K562 (cell line): Measurements from ENCODE around the gene BTBD3. TPM values are rescaled to one million over a fixed set of nuclear protein-coding genes. Genes with fewer than 3 reads are reported as not detected.
A peak's percentile ranks its signal among the peaks of the same experiment; 100 is the strongest.

Experiments used
- BACH1 ChIP-seq: fragments of 200-800 bp; sonication (Bioruptor generic); IDR thresholded peaks from 2 replicates; pipeline ENCODE4 v1.6.1; 2016; ENCODE audit warnings: missing genetic modification characterization, missing compliant biosample characterization
- CTBP1 ChIP-seq: fragments of 450-650 bp; IDR thresholded peaks from 2 replicates; pipeline ENCODE4 v1.6.1; 2016; ENCODE audit warnings: borderline replicate concordance
- FOXA1 ChIP-seq: fragments of 450-650 bp; IDR thresholded peaks from 2 replicates; pipeline ENCODE4 v1.6.1; 2016; ENCODE audit warnings: mild to moderate bottlenecking, borderline replicate concordance
- JUND ChIP-seq, 2 experiments: IDR thresholded peaks; 2 replicates in 1 of 2; 3 replicates in 1 of 2; pipeline ENCODE4 v1.6.1; 2011; ENCODE audit warnings: borderline replicate concordance in 2 of 2, low read depth in 2 of 2, low read length in 2 of 2, improper control_type of control experiment in 1 of 2, missing biosample characterization in 1 of 2, missing genetic modification characterization in 1 of 2, missing genetic modification reagents in 1 of 2
- KDM5B ChIP-seq: fragments of 200-600 bp; sonication (generic); IDR thresholded peaks from 2 replicates; pipeline ENCODE4 v1.6.1; 2012; ENCODE audit warnings: low read depth, mild to moderate bottlenecking, moderate library complexity, low read length, control low read depth, inconsistent platforms; ENCODE audit not compliant: insufficient replicate concordance
- KLF16 ChIP-seq: IDR thresholded peaks from 2 replicates; pipeline ENCODE4 v1.6.1; 2016; ENCODE audit warnings: antibody characterized with exemption
- MAFF ChIP-seq: IDR thresholded peaks from 2 replicates; pipeline ENCODE4 v1.6.1; 2012; ENCODE audit warnings: low read length, improper control_type of control experiment
- MYNN ChIP-seq, 2 experiments: sonication (generic); formaldehyde crosslinking in 1 of 2; IDR thresholded peaks; 2 replicates each; pipeline versions ENCODE4 v1.5.0 to v1.6.1; 2016 to 2020; ENCODE audit warnings: antibody characterized with exemption in 1 of 2, missing genetic modification reagents in 1 of 2
- NBN ChIP-seq: fragments of 450-650 bp; IDR thresholded peaks from 2 replicates; pipeline ENCODE4 v1.6.1; 2016; ENCODE audit warnings: low read depth, mild to moderate bottlenecking
- PHF8 ChIP-seq: fragments of 200-600 bp; sonication (generic); IDR thresholded peaks from 2 replicates; pipeline ENCODE4 v1.6.1; 2012; ENCODE audit warnings: mixed run types, mild to moderate bottlenecking, inconsistent platforms, low read length, moderate library complexity, borderline replicate concordance
- RAD51 ChIP-seq: fragments of 450-650 bp; IDR thresholded peaks from 2 replicates; pipeline ENCODE4 v1.7.1; 2016; ENCODE audit warnings: low read depth, mild to moderate bottlenecking, borderline replicate concordance
- RUNX1 ChIP-seq: sonication (generic); IDR thresholded peaks from 2 replicates; pipeline ENCODE4 v1.6.1; 2016; ENCODE audit warnings: antibody characterized with exemption, low read depth
- ZNF280A ChIP-seq: fragments of 450-650 bp; IDR thresholded peaks from 2 replicates; pipeline ENCODE4 v1.6.1; 2018; ENCODE audit warnings: mild to moderate bottlenecking, low read depth; ENCODE audit not compliant: partially characterized antibody
- ZNF584 ChIP-seq: fragments of 200-800 bp; sonication (Bioruptor generic); IDR thresholded peaks from 2 replicates; pipeline ENCODE4 v1.6.1; 2016; ENCODE audit warnings: low read depth, mild to moderate bottlenecking, missing genetic modification characterization, missing compliant biosample characterization
- ZNF639 ChIP-seq, 2 experiments: fragments of 200-800 bp in 1 of 2; sonication (Bioruptor generic) in 1 of 2; sonication (generic) in 1 of 2; formaldehyde crosslinking in 1 of 2; IDR thresholded peaks in 1 of 2; conservative IDR thresholded peaks in 1 of 2; 2 replicates each; pipeline versions ENCODE4 v1.5.0 to v1.6.1; 2016 to 2020; ENCODE audit warnings: missing compliant biosample characterization in 1 of 2, missing genetic modification characterization in 1 of 2, missing genetic modification reagents in 1 of 2
- ZNF696 ChIP-seq: fragments of 250-450 bp; sonication (Bioruptor Pico); conservative IDR thresholded peaks from 2 replicates; pipeline ENCODE4 v1.4.0; 2020; ENCODE audit warnings: mild to moderate bottlenecking, moderate library complexity
- polyA plus RNA-seq, 8 experiments: library from polyadenylated mRNA; depleted of rRNA in 4 of 8; stranded (reverse) in 5 of 8; unstranded in 3 of 8; fragments of >200 nt; fragmentation: Nextera tagmentation in 2 of 8; fragmentation: Illumina TruSeq in 1 of 8; extraction: Ambion mirVana in 2 of 8; extraction: Trizol in 1 of 8; gene quantifications; 2 replicates each; pipeline versions ENCODE4 v1.2.1 to v1.2.3, GENCODE V29; 2011 to 2014; ENCODE audit warnings: inconsistent platforms in 1 of 8, missing spikeins in 1 of 8
- total RNA-seq, 7 experiments: library from RNA; depleted of rRNA in 6 of 7; stranded (reverse); fragments of >200 nt in 6 of 7; fragmentation: Illumina TruSeq in 2 of 7; extraction: Trizol in 2 of 7; gene quantifications; 2 replicates each; pipeline versions ENCODE4 v1.2.1 to v1.2.3, GENCODE V29; 2011 to 2021; ENCODE audit warnings: low replicate concordance in 1 of 7
- TF ChIP-seq, protein P1 (sequence below): IDR thresholded peaks from 2 replicates; pipeline ENCODE4 v1.6.1; 2012; ENCODE audit warnings: low read depth, low read length, improper control_type of control experiment, borderline replicate concordance
- TF ChIP-seq, protein P2 (sequence below): fragments of 150-350 bp; IDR thresholded peaks from 2 replicates; pipeline ENCODE4 v1.6.1; 2014; ENCODE audit warnings: low read depth, mild to moderate bottlenecking, low read length, borderline replicate concordance

Gene BTBD3
- total and polyA plus RNA-seq, 9 of the 15 experiments (the other 6 are each of a cell fraction or from before 2014, with no cell fraction given): 1.8 to 11.4 (median 6.4) TPM

- no peak for TF ChIP-seq FOXA1
- TF ChIP-seq PHF8: peak; percentile 35; the same call in 1 of the 2 replicates
- no peak for TF ChIP-seq RUNX1
- TF ChIP-seq KLF16: no peak
- TF ChIP-seq ZNF639 (CRISPR knock-in tag; conservative IDR thresholded peaks at IDR 0.05 in 1 of 2, IDR thresholded peaks at IDR 0.05 in 1 of 2): 0 out of 4 replicates have a peak, but pooled peaks of 1 of the 2 experiments have one; percentile 43
- 0 out of 2 replicates have a peak, but pooled peaks have one; percentile 4 for TF ChIP-seq CTBP1
- TF ChIP-seq RAD51: no peak
- no peak for TF ChIP-seq KDM5B
- TF ChIP-seq ZNF696: no peak
- TF ChIP-seq, protein P1, sequence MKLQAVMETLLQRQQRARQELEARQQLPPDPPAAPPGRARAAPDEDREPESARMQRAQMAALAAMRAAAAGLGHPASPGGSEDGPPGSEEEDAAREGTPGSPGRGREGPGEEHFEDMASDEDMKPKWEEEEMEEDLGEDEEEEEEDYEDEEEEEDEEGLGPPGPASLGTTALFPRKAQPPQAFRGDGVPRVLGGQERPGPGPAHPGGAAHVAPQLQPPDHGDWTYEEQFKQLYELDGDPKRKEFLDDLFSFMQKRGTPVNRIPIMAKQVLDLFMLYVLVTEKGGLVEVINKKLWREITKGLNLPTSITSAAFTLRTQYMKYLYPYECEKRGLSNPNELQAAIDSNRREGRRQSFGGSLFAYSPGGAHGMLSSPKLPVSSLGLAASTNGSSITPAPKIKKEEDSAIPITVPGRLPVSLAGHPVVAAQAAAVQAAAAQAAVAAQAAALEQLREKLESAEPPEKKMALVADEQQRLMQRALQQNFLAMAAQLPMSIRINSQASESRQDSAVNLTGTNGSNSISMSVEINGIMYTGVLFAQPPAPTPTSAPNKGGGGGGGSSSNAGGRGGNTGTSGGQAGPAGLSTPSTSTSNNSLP: no peak
- TF ChIP-seq JUND (IDR thresholded peaks at IDR 0.05; ENCODE audit: borderline replicate concordance, low read depth, low read length): no peak
- no peak for TF ChIP-seq JUND (tag; IDR thresholded peaks at IDR 0.05; ENCODE audit: borderline replicate concordance, low read depth, low read length)
- TF ChIP-seq MAFF: no peak
- TF ChIP-seq ZNF280A: no peak
- no peak for TF ChIP-seq NBN
- TF ChIP-seq BACH1 (tag): peak; percentile 25; the same call in 1 of the 2 replicates
- no peak for TF ChIP-seq ZNF584 (CRISPR knock-in tag)
- TF ChIP-seq, protein P2, sequence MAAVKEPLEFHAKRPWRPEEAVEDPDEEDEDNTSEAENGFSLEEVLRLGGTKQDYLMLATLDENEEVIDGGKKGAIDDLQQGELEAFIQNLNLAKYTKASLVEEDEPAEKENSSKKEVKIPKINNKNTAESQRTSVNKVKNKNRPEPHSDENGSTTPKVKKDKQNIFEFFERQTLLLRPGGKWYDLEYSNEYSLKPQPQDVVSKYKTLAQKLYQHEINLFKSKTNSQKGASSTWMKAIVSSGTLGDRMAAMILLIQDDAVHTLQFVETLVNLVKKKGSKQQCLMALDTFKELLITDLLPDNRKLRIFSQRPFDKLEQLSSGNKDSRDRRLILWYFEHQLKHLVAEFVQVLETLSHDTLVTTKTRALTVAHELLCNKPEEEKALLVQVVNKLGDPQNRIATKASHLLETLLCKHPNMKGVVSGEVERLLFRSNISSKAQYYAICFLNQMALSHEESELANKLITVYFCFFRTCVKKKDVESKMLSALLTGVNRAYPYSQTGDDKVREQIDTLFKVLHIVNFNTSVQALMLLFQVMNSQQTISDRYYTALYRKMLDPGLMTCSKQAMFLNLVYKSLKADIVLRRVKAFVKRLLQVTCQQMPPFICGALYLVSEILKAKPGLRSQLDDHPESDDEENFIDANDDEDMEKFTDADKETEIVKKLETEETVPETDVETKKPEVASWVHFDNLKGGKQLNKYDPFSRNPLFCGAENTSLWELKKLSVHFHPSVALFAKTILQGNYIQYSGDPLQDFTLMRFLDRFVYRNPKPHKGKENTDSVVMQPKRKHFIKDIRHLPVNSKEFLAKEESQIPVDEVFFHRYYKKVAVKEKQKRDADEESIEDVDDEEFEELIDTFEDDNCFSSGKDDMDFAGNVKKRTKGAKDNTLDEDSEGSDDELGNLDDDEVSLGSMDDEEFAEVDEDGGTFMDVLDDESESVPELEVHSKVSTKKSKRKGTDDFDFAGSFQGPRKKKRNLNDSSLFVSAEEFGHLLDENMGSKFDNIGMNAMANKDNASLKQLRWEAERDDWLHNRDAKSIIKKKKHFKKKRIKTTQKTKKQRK: no peak
- TF ChIP-seq MYNN (IDR thresholded peaks at IDR 0.05): no peak
- no peak for TF ChIP-seq MYNN (CRISPR knock-in tag; IDR thresholded peaks at IDR 0.05)
These were observed 27.2 kb upstream of the BTBD3 start (continued) for GRCh38 chr20:11890331-11891076.
